Naive thymus-derived CD4-positive, alpha-beta T cell (primary cell): Measurements from ENCODE around the gene ZBTB26. TPM values are rescaled to one million over a fixed set of nuclear protein-coding genes. Genes with fewer than 3 reads are reported as not detected.

ENCODE experiments used
- ATAC-seq: fragments of 150-1000 bp; cut with Tn5 transposase; 2 replicates; pipeline ENCODE4 v1.10.0; 2021; ENCODE audit warnings: mild to moderate bottlenecking, moderate library complexity
- CTCF ChIA-PET: fragments of 350-600 bp; sonication (Branson Sonifier 250); formaldehyde crosslinking; loops from one replicate; lab custom pipeline; 2021; ENCODE audit warnings: antibody characterized with exemption; lab: Charles Lee
- POLR2A ChIA-PET: fragments of 350-600 bp; sonication (Branson Sonifier 250); formaldehyde crosslinking; loops from one replicate; lab custom pipeline; 2021; ENCODE audit warnings: antibody characterized with exemption, inconsistent platforms; lab: Charles Lee
- DNase-seq, 9 donors: peaks; one replicate each; pipeline versions ENCODE4 v3.0.0 to v3.0.0-alpha.2; 2020 to 2022; ENCODE audit warnings: mixed read lengths in 1 of 9
- H3K27ac ChIP-seq: one replicate; pipeline ENCODE4 v1.7.0; 2013; ENCODE audit warnings: mild to moderate bottlenecking, low read depth, low read length, moderate library complexity
- H3K27me3 ChIP-seq, 2 donors: one replicate each; pipeline ENCODE4 v1.7.0; 2013; ENCODE audit warnings: low read length in 2 of 2, mild to moderate bottlenecking in 2 of 2, moderate library complexity in 2 of 2; ENCODE audit not compliant: control insufficient read depth in 2 of 2, insufficient read depth in 2 of 2
- H3K36me3 ChIP-seq, 3 experiments: 1 replicate in 2 of 3; 2 replicates in 1 of 3; pipeline ENCODE4 v1.7.0; 2013; ENCODE audit warnings: low read length in 3 of 3, mild to moderate bottlenecking in 3 of 3, moderate library complexity in 1 of 3; ENCODE audit not compliant: insufficient read depth in 3 of 3, control insufficient read depth in 2 of 3
- H3K4me1 ChIP-seq, 2 donors: one replicate each; pipeline ENCODE4 v1.7.0; 2013; ENCODE audit warnings: low read length in 2 of 2, mild to moderate bottlenecking in 2 of 2, moderate library complexity in 1 of 2; ENCODE audit not compliant: control insufficient read depth in 2 of 2, insufficient read depth in 2 of 2
- H3K4me3 ChIP-seq: 2 replicates; pipeline ENCODE4 v1.7.0; 2013; ENCODE audit warnings: mild to moderate bottlenecking, low read length
- H3K9me3 ChIP-seq, 3 experiments: 1 replicate in 2 of 3; 2 replicates in 1 of 3; pipeline ENCODE4 v1.7.0; 2013; ENCODE audit warnings: low read length in 3 of 3; ENCODE audit not compliant: control insufficient read depth in 2 of 3
- H3K27ac Mint-ChIP-seq, 9 donors: one replicate each; pipeline ENCODE4 v1.8.0; 2020 to 2022; ENCODE audit warnings: mixed read lengths in 9 of 9, mild to moderate bottlenecking in 8 of 9, moderate library complexity in 5 of 9, inconsistent platforms in 2 of 9
- H3K27me3 Mint-ChIP-seq, 5 donors: one replicate each; pipeline ENCODE4 v1.8.0; 2021 to 2022; ENCODE audit warnings: mixed read lengths in 5 of 5, mild to moderate bottlenecking in 1 of 5
- H3K36me3 Mint-ChIP-seq, 5 donors: one replicate each; pipeline ENCODE4 v1.8.0; 2020 to 2022; ENCODE audit warnings: mixed read lengths in 5 of 5, mild to moderate bottlenecking in 3 of 5, inconsistent platforms in 1 of 5
- H3K4me1 Mint-ChIP-seq, 7 donors: one replicate each; pipeline ENCODE4 v1.8.0; 2020 to 2022; ENCODE audit warnings: mixed read lengths in 7 of 7, mild to moderate bottlenecking in 3 of 7, inconsistent platforms in 1 of 7
- H3K4me3 Mint-ChIP-seq, 10 donors: one replicate each; pipeline ENCODE4 v1.8.0; 2020 to 2022; ENCODE audit warnings: mild to moderate bottlenecking in 10 of 10, mixed read lengths in 10 of 10, moderate library complexity in 6 of 10, inconsistent platforms in 2 of 10
- H3K9me3 Mint-ChIP-seq, 11 donors: one replicate each; pipeline ENCODE4 v1.8.0; 2020 to 2022; ENCODE audit warnings: mixed read lengths in 11 of 11, mild to moderate bottlenecking in 4 of 11, inconsistent platforms in 1 of 11, moderate library complexity in 1 of 11
- intact Hi-C, 2 donors: fragments of 100-400 bp; cut with micrococcal nuclease; formaldehyde crosslinking; loops; one replicate each; pipeline ENCODE4 v1.15.1; 2023
- polyA plus RNA-seq, 2 donors: library from polyadenylated mRNA; unstranded; fragments of 300-500 nt; fragmentation: Illumina TruSeq; gene quantifications; one replicate each; pipeline ENCODE4 v1.2.3, GENCODE V29; 2021
- total RNA-seq, 6 experiments: library from RNA in 5 of 6; stranded (reverse) in 5 of 6; gene quantifications; 1 replicate in 5 of 6; 2 replicates in 1 of 6; pipeline ENCODE4 v1.2.3 and lab custom pipeline; 2021 to 2026

ZBTB26 gene
- total and polyA plus RNA-seq, 7 experiments from 2014 or later = 1.1 to 11.0 (median 7.7) TPM

DNA sequence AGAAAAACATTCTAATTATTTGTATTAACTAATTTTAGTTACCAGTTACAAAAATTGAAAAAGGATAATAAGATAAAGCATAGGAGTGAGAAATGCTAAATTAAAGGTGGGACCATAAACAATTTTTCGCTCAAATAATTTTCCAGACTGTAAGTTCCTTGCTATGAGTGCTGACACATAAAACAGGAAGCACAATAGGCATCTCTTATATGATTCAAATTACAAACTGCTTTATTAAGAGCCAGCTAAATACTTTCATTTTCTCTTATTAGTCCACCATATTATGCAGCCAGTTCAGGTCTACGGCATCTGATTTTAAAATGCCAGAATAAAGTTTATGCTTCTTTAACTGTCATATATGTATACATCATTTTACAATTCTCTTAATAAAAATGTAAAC, 30.5 kb downstream of the ZBTB26 start:
- H3K4me1 Mint-ChIP-seq = peaks cover 22 to 76% (median 61%) of the 10 kb centered on the region in 7 donors
- no peak for DNase-seq
- H3K4me3 ChIP-seq = no peak overlapping the region

DNA sequence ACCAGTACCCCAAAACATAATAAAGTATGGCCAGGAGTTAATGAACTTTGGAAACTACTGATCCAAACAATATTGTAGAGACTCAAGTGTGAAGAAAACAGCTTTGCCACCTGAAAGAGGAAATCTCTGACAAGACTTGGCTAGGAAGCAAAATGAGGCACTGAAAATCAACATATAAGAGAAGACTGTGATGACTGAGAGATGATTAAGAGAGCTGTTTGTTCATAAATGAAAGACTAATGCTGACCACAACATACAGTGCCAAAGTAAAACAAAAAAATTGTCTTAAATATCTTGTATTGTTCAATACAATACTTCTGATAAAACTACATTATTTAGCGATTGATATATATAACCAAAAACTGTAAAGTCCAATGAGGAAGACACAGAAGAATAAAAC, 33.3 kb downstream of the ZBTB26 start:
- no peak for DNase-seq
- no peaks in the 10 kb centered on the region for H3K27me3 ChIP-seq
- no peaks in the 10 kb centered on the region for H3K9me3 Mint-ChIP-seq
- ChIA-PET CTCF (no interaction called here), POLR2A (interaction anchor here (0.6 to 0.8 kb wide), 4 partner anchors 15 to 209 kb away, joined by 3 to 4 read pairs (median 3); partner anchors contain the start of gene PDCL)
- H3K9me3 ChIP-seq = no peaks in the 10 kb centered on the region
- no peak overlapping the region for H3K27ac ChIP-seq
- ATAC-seq = no peak
- H3K36me3 ChIP-seq = peaks cover 3 to 18% (median 5%) of the 10 kb centered on the region in 3 experiments
- H3K27ac Mint-ChIP-seq = peak overlapping the region in 7 of 9 donors; percentile 7 to 72 (median 50)
- peaks cover 17 to 67% (median 46%) of the 10 kb centered on the region in 7 donors for H3K4me1 Mint-ChIP-seq
- peak overlapping the region in 5 of 10 donors; percentile 0 to 59 (median 4) for H3K4me3 Mint-ChIP-seq
- no peaks in the 10 kb centered on the region for H3K27me3 Mint-ChIP-seq
- intact Hi-C loops = loop anchor here in 1 of 2 donors (1.0 kb wide), 1 partner anchor 7 kb away; the partner anchor contains the start of gene RC3H2
- H3K4me3 ChIP-seq = no peak overlapping the region
- peaks cover 0 to 20% (median 15%) of the 10 kb centered on the region in 5 donors for H3K36me3 Mint-ChIP-seq
- peaks cover 27 to 59% of the 10 kb centered on the region in 2 donors for H3K4me1 ChIP-seq

More for the DNA sequence above, 30.5 kb downstream of the ZBTB26 start:
- Histone ChIP-seq H3K27me3 (no peaks in the 10 kb centered on the region), H3K27ac (no peak overlapping the region), H3K9me3 (no peaks in the 10 kb centered on the region), H3K4me1 (peaks cover 27 to 56% of the 10 kb centered on the region in 2 donors), H3K36me3 (peaks cover 0 to 8% (median 3%) of the 10 kb centered on the region in 3 experiments)
- H3K27me3 Mint-ChIP-seq = peaks cover 0 to 3% (median 0%) of the 10 kb centered on the region in 5 donors
- intact Hi-C loops = loop anchor here (5.0 to 10.0 kb wide), 5 partner anchors 364 to 806 kb away; partner anchors contain the start of genes TTLL11 (in 2 of the 2) and STRBP (in 1 of the 2)
- H3K27ac Mint-ChIP-seq = peak overlapping the region in 5 of 9 donors; percentile 17 to 66 (median 62)
- ChIA-PET POLR2A (interaction anchor here (1.2 kb wide), 1 partner anchor 40 kb away, joined by 5 read pairs; the partner anchor contains the start of gene RABGAP1), CTCF (no interaction called here)
- no peak for ATAC-seq
- peaks cover 0 to 9% (median 7%) of the 10 kb centered on the region in 5 donors for H3K36me3 Mint-ChIP-seq
- H3K4me3 Mint-ChIP-seq = peak overlapping the region in 8 of 10 donors; percentile 13 to 71 (median 61)
- peaks cover 0 to 2% (median 0%) of the 10 kb centered on the region in 11 donors for H3K9me3 Mint-ChIP-seq

DNA sequence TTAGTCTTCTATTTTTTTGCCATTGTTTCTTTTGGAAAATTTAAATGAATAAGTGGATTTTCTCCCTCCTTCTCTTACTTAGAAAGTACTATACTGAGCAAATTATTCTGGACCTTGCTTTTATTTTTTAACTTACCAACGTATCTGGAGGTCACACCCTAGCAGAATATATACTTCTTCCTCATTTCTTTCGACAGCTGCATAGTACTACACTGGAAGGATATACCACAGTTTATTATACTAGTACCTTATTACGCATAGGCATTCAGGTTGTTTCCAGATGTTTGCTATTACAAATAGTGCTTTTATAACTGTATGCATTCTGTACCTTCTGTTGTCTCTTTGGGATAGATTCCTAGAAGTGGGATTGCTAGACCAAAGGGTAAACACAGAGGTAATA, 42.8 kb downstream of the ZBTB26 start:
- CTCF ChIA-PET = no interaction called here
- H3K4me1 ChIP-seq = no peaks in the 10 kb centered on the region
- ATAC-seq = no peak
- POLR2A ChIA-PET = no interaction called here
- peaks cover 0 to 45% (median 21%) of the 10 kb centered on the region in 3 experiments for H3K36me3 ChIP-seq
- H3K4me1 Mint-ChIP-seq = peaks cover 4 to 6% (median 5%) of the 10 kb centered on the region in 7 donors
- H3K4me3 ChIP-seq = no peak overlapping the region
- no peak overlapping the region for H3K4me3 Mint-ChIP-seq
- H3K9me3 ChIP-seq = no peaks in the 10 kb centered on the region
- no peak for DNase-seq
- intact Hi-C loops = no loop called here
- no peak overlapping the region for H3K27ac ChIP-seq
- no peaks in the 10 kb centered on the region for H3K9me3 Mint-ChIP-seq
- H3K36me3 Mint-ChIP-seq = peaks cover 0 to 34% (median 13%) of the 10 kb centered on the region in 5 donors
- peak overlapping the region in 2 of 9 donors; percentile 13 to 19 for H3K27ac Mint-ChIP-seq
- no peaks in the 10 kb centered on the region for H3K27me3 ChIP-seq
- H3K27me3 Mint-ChIP-seq = no peaks in the 10 kb centered on the region

- POLR2A ChIA-PET = no interaction called here
- no peaks in the 10 kb centered on the region for H3K27me3 Mint-ChIP-seq
- H3K27me3 ChIP-seq = no peaks in the 10 kb centered on the region
- intact Hi-C loops = no loop called here
- peaks cover 0 to 11% (median 0%) of the 10 kb centered on the region in 7 donors for H3K4me1 Mint-ChIP-seq
- no peak overlapping the region for H3K4me3 Mint-ChIP-seq
- peak overlapping the region in 1 of 9 donors; percentile 49 for H3K27ac Mint-ChIP-seq
- H3K36me3 Mint-ChIP-seq = peaks cover 0 to 37% (median 12%) of the 10 kb centered on the region in 5 donors
- CTCF ChIA-PET = interaction anchor here (0.6 kb wide), 1 partner anchor 72 kb away, joined by 3 read pairs; no protein-coding TSS in a partner anchor
- H3K27ac ChIP-seq = no peak overlapping the region
- H3K36me3 ChIP-seq = peaks cover 17 to 54% (median 35%) of the 10 kb centered on the region in 3 experiments
- ATAC-seq (no peak), DNase-seq (no peak)
- no peaks in the 10 kb centered on the region for H3K4me1 ChIP-seq
- no peaks in the 10 kb centered on the region for H3K9me3 ChIP-seq
- no peaks in the 10 kb centered on the region for H3K9me3 Mint-ChIP-seq
- no peak overlapping the region for H3K4me3 ChIP-seq
Measured at GRCh38 chr9:122883125-122883524, 48.2 kb downstream of the ZBTB26 start.

DNA sequence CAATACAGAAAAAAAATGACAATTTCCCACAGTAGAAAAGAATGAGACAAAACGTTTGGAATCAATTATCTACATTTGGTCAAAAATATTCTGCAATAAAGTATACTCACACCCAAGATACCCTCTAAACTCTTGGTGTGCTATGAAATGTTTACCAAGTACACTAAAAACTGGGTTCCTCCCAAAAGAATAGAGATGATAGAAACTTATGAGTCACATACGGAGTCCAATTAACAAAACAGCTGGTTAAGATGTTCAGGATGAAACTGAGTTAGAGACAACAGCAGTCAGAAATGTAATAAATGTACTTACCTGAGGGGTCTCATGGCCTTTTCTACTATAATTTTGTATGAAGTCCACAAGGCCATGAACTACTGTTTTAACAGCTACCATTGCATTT, 51.9 kb downstream of the ZBTB26 start:
- no peaks in the 10 kb centered on the region for H3K4me1 ChIP-seq
- Mint-ChIP-seq H3K4me1 (peaks cover 2 to 11% (median 7%) of the 10 kb centered on the region in 7 donors), H3K9me3 (no peaks in the 10 kb centered on the region)

GRCh38 chr9:122875523-122875922, 55.8 kb downstream of the ZBTB26 start:
- H3K9me3 ChIP-seq = no peaks in the 10 kb centered on the region
- H3K4me3 ChIP-seq = no peak overlapping the region
- no peaks in the 10 kb centered on the region for H3K4me1 ChIP-seq
- no peaks in the 10 kb centered on the region for H3K27me3 ChIP-seq
- Mint-ChIP-seq H3K36me3 (peaks cover 13 to 55% (median 37%) of the 10 kb centered on the region in 5 donors), H3K27me3 (no peaks in the 10 kb centered on the region), H3K9me3 (no peaks in the 10 kb centered on the region), H3K4me3 (no peak overlapping the region), H3K4me1 (peaks cover 0 to 11% (median 5%) of the 10 kb centered on the region in 7 donors), H3K27ac (peak overlapping the region in 6 of 9 donors; percentile 24 to 62 (median 38))
- ChIA-PET POLR2A (no interaction called here), CTCF (no interaction called here)
- H3K36me3 ChIP-seq = peaks cover 22 to 82% (median 32%) of the 10 kb centered on the region in 3 experiments
- intact Hi-C loops = no loop called here
- H3K27ac ChIP-seq = no peak overlapping the region
- no peak for ATAC-seq
- no peak for DNase-seq

More for the DNA sequence above, 51.9 kb downstream of the ZBTB26 start:
- H3K36me3 Mint-ChIP-seq = peaks cover 13 to 50% (median 27%) of the 10 kb centered on the region in 5 donors
- Histone ChIP-seq H3K27ac (no peak overlapping the region), H3K36me3 (peaks cover 27 to 84% (median 54%) of the 10 kb centered on the region in 3 experiments), H3K9me3 (no peaks in the 10 kb centered on the region), H3K4me3 (no peak overlapping the region), H3K27me3 (no peaks in the 10 kb centered on the region)
- ChIA-PET POLR2A (no interaction called here), CTCF (interaction anchor here (1.4 kb wide), 1 partner anchor 470 kb away, joined by 3 read pairs; no protein-coding TSS in a partner anchor)
- H3K27ac Mint-ChIP-seq = no peak overlapping the region
- DNase-seq = no peak
- no peaks in the 10 kb centered on the region for H3K27me3 Mint-ChIP-seq
- intact Hi-C loops = no loop called here
- ATAC-seq = no peak
- no peak overlapping the region for H3K4me3 Mint-ChIP-seq
